ENCODE results near the gene APLP2.

GRCh38 chr11:130074736-130075135 lies 5.0 kb downstream of the APLP2 start:
- TF ChIP-seq CTCF (IDR thresholded peaks at IDR 0.05; ENCODE audit: borderline replicate concordance, extremely low read depth, low read length, poor library complexity, severe bottlenecking) (no peak), EZH2 (IDR thresholded peaks at IDR 0.05; ENCODE audit: borderline replicate concordance, low read depth, low read length, severe bottlenecking) (no peak)

Measured in DND-41 (cell line).